NCI-H2196 (cell line): Measurements from ENCODE around the gene GINS3.

Experiments used
- DNase-seq: peaks from one replicate; lab custom pipeline; 2025; ENCODE audit not compliant: unreplicated experiment; lab: John Stamatoyannopoulos, UW

The GINS3 gene

GRCh38 chr16:58422809-58423208 is 30.5 kb downstream of the GINS3 start:
- no peak for DNase-seq

- no peak for DNase-seq
These were observed 33.0 kb downstream of the GINS3 start for GRCh38 chr16:58425245-58425644.

- no peak for DNase-seq
These were observed 33.7 kb downstream of the GINS3 start for GRCh38 chr16:58425756-58426494.

- no peak for DNase-seq
These were observed 34.7 kb downstream of the GINS3 start for GRCh38 chr16:58426966-58427365.

GRCh38 chr16:58428621-58429542 is 36.6 kb downstream of the GINS3 start:
- no peak for DNase-seq

- DNase-seq, result no peak
These were observed 38.4 kb downstream of the GINS3 start for GRCh38 chr16:58430718-58431117.

GRCh38 chr16:58433569-58433951 is 41.3 kb downstream of the GINS3 start:
- DNase-seq, result no peak

- no peak for DNase-seq
These were observed 43.5 kb downstream of the GINS3 start for GRCh38 chr16:58435779-58436178.

GRCh38 chr16:58440131-58440530 is 47.9 kb downstream of the GINS3 start:
- no peak for DNase-seq

GRCh38 chr16:58442547-58442946 is 50.3 kb downstream of the GINS3 start:
- DNase-seq, result no peak

GRCh38 chr16:58443783-58444182 is 51.5 kb downstream of the GINS3 start:
- DNase-seq, result no peak

- no peak for DNase-seq
These were observed 52.0 kb downstream of the GINS3 start for GRCh38 chr16:58444265-58444664.

- DNase-seq, result no peak
These were observed 56.6 kb downstream of the GINS3 start for GRCh38 chr16:58448890-58449289.

- DNase-seq, result no peak
These were observed 57.0 kb downstream of the GINS3 start for GRCh38 chr16:58449306-58449705.

- no peak for DNase-seq
These were observed 57.5 kb downstream of the GINS3 start for GRCh38 chr16:58449768-58450167.

GRCh38 chr16:58450590-58450989 is 58.3 kb downstream of the GINS3 start:
- DNase-seq, result no peak

GRCh38 chr16:58451265-58451689 is 59.0 kb downstream of the GINS3 start:
- DNase-seq, result no peak

- no peak for DNase-seq
These were observed 59.7 kb downstream of the GINS3 start for GRCh38 chr16:58451945-58452401.

GRCh38 chr16:58452640-58453039 is 60.4 kb downstream of the GINS3 start:
- DNase-seq, result no peak

- no peak for DNase-seq
These were observed 61.9 kb downstream of the GINS3 start for GRCh38 chr16:58454178-58454577.

GRCh38 chr16:58454856-58455255 is 62.6 kb downstream of the GINS3 start:
- DNase-seq, result no peak
